Adrenal gland (tissue), 12 donors: Measurements from ENCODE around the gene PHETA1. TPM values are rescaled to one million over a fixed set of nuclear protein-coding genes. Genes with fewer than 3 reads are reported as not detected.

Source experiments
- DNase-seq, 7 donors: peaks; one replicate each; pipeline ENCODE4 v3.0.0-alpha.2; 2019 to 2020
- H3K27ac ChIP-seq, 5 donors: fragments of 200-600 bp; sonication (generic) in 4 of 5; 1 replicate in 3 of 5; 2 replicates in 2 of 5; pipeline versions ENCODE4 v1.5.1 to v1.8.0; 2016 to 2020; ENCODE audit warnings: mild to moderate bottlenecking in 1 of 5
- H3K27me3 ChIP-seq: fragments of 200-600 bp; 2 replicates; pipeline ENCODE4 v1.8.0; 2021
- H3K36me3 ChIP-seq, 2 donors: fragments of 200-600 bp; replicated peaks in 1 of 2; 1 replicate in 1 of 2; 2 replicates in 1 of 2; pipeline versions ENCODE4 v1.5.1 to v1.8.0; 2018 to 2022
- H3K4me1 ChIP-seq, 2 donors: fragments of 200-600 bp; replicated peaks in 1 of 2; 1 replicate in 1 of 2; 2 replicates in 1 of 2; pipeline versions ENCODE4 v1.5.1 to v1.8.0; 2018 to 2021
- H3K4me3 ChIP-seq, 4 donors: fragments of 200-600 bp; sonication (generic) in 3 of 4; one replicate each; pipeline ENCODE4 v1.5.1; 2016 to 2018
- H3K9me3 ChIP-seq, 3 donors: fragments of 200-600 bp; sonication (generic) in 1 of 3; replicated peaks in 1 of 3; 1 replicate in 2 of 3; 2 replicates in 1 of 3; pipeline versions ENCODE4 v1.5.1 to v1.8.0; 2016 to 2021
- POLR2A ChIP-seq, 2 donors: fragments of 450-650 bp; IDR thresholded peaks; one replicate each; pipeline ENCODE4 v1.6.1; 2017; ENCODE audit warnings: antibody characterized with exemption in 2 of 2, mild to moderate bottlenecking in 2 of 2, moderate library complexity in 1 of 2
- WGBS, 4 donors: extraction: QIAGEN DNeasy Blood & Tissue Kit in 2 of 4; methylation state at CpG; one replicate each; pipeline versions ENCODE4 v1.1.5 to v1.1.7; 2013 to 2017; 5-methylcytosine and 5-hydroxymethylcytosine counted together
- intact Hi-C, 2 donors: fragments of 100-400 bp; cut with DNase I; formaldehyde crosslinking; loops; one replicate each; pipeline versions ENCODE4 v1.14.1 to v1.15.0; 2022 to 2023
- polyA plus RNA-seq, 3 donors: library from polyadenylated mRNA; stranded (reverse); fragments of 200-250 nt in 2 of 3; fragments of 350-450 nt in 1 of 3; fragmentation: Illumina TruSeq in 1 of 3; extraction: RNeasy Lipid Tissue Mini Kit (QIAGEN cat#74804) in 1 of 3; gene quantifications; one replicate each; pipeline ENCODE4 v1.2.3, GENCODE V29; 2013 to 2014
- total RNA-seq, 9 donors: library from RNA; depleted of rRNA in 4 of 9; stranded (reverse); fragments of >200 nt in 4 of 9; fragments of 120-200 nt in 1 of 9; fragmentation: NEBNext Ultra II Directional in 1 of 9; extraction: Animal tissue kit (Norgen Biotek cat#: 25700) in 1 of 9; gene quantifications; one replicate each; pipeline versions ENCODE4 v1.1.0 to v1.2.4, GENCODE V29; 2013 to 2023
- TF ChIP-seq, protein P1 (sequence below), 6 experiments: fragments of 450-650 bp in 4 of 6; fragments of 200-600 bp in 2 of 6; sonication (generic) in 1 of 6; IDR thresholded peaks; 1 replicate in 5 of 6; 2 replicates in 1 of 6; pipeline versions ENCODE4 v1.5.1 to v1.8.0; 2016 to 2021; ENCODE audit warnings: antibody characterized with exemption in 6 of 6, mild to moderate bottlenecking in 2 of 6, moderate library complexity in 1 of 6
- donor health status: healthy with polysubstance abuse.
- donor health status: Bipolar disorder and iron deficiency.
- donor health status: DM: yes; HTN: yes; CAD: no.
- donor health status: DM: no; HTN: no; CAD: no.
- donor health status: DM: no; HTN: no; CAD: no.
- donor health status: DM: yes; HTN: yes; CAD: no.

The PHETA1 gene
- total and polyA plus RNA-seq, 12 donors: 3.6 to 37.4 (median 20.1) TPM

- H3K4me3 ChIP-seq: no peak overlapping the region
Measured at GRCh38 chr12:111354511-111354910, 14.4 kb downstream of the PHETA1 start.

DNA sequence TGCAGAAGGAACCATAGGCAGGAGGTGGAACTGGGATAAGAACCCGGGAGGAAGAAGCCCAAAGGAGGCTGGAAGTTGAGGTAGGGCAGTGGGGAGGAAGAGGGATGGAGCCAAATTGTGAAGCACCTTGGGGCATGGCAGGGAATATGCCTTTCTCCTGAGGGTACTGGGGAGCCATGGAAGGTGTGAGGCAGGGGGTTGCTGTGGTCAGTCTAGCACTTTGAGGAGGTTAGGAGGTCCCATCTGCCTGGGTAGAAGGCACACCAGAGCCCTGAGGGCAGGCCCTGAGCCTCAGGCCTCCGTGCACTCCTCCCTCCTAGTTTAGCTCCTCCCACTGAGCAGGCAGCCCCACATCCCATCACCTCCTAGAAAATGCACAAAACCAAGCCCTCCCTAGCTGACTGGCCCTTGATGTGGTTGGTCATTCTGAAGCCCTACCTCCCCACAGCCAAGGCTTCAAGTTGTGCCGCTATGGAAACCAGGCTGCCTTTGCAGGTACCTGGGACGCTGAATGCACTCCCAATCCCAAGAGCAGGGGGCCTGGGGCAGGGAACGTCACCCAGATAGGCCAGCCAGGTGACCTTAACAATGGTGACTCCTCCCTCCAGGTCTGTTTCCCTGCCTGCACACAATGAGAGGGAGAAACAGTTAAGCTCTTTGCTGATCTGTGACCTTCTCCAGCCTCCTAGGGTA is 15.1 kb downstream of the PHETA1 start:
- intact Hi-C loops: no loop called here
- 72 to 87% (median 76%) methylated on average over 4 to 5 of the region's 5 CpGs for WGBS, 4 donors
- Histone ChIP-seq H3K36me3 (no peaks in the 10 kb centered on the region), H3K27me3 (no peaks in the 10 kb centered on the region), H3K4me3 (no peak overlapping the region), H3K4me1 (peaks cover 11 to 14% of the 10 kb centered on the region in 2 donors), H3K27ac (no peak overlapping the region), H3K9me3 (no peaks in the 10 kb centered on the region)
- DNase-seq: no peak
- TF ChIP-seq, protein P1, sequence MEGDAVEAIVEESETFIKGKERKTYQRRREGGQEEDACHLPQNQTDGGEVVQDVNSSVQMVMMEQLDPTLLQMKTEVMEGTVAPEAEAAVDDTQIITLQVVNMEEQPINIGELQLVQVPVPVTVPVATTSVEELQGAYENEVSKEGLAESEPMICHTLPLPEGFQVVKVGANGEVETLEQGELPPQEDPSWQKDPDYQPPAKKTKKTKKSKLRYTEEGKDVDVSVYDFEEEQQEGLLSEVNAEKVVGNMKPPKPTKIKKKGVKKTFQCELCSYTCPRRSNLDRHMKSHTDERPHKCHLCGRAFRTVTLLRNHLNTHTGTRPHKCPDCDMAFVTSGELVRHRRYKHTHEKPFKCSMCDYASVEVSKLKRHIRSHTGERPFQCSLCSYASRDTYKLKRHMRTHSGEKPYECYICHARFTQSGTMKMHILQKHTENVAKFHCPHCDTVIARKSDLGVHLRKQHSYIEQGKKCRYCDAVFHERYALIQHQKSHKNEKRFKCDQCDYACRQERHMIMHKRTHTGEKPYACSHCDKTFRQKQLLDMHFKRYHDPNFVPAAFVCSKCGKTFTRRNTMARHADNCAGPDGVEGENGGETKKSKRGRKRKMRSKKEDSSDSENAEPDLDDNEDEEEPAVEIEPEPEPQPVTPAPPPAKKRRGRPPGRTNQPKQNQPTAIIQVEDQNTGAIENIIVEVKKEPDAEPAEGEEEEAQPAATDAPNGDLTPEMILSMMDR (IDR thresholded peaks at IDR 0.05): no peak
- TF ChIP-seq POLR2A (IDR thresholded peaks at IDR 0.05): no peak

More at GRCh38 chr12:111354511-111354910, 14.4 kb downstream of the PHETA1 start:
- no peak overlapping the region for H3K27ac ChIP-seq
- H3K36me3 ChIP-seq: no peaks in the 10 kb centered on the region
- H3K27me3 ChIP-seq: no peaks in the 10 kb centered on the region
- peaks cover 11 to 14% of the 10 kb centered on the region in 2 donors for H3K4me1 ChIP-seq
- intact Hi-C loops: no loop called here
- no peak for TF ChIP-seq POLR2A (IDR thresholded peaks at IDR 0.05)
- TF ChIP-seq, protein P1 (IDR thresholded peaks at IDR 0.05): no peak
- H3K9me3 ChIP-seq: no peaks in the 10 kb centered on the region
- no peak for DNase-seq
- 76 to 95% (median 92%) methylated on average over 4 to 5 of the region's 5 CpGs for WGBS, 4 donors

DNA sequence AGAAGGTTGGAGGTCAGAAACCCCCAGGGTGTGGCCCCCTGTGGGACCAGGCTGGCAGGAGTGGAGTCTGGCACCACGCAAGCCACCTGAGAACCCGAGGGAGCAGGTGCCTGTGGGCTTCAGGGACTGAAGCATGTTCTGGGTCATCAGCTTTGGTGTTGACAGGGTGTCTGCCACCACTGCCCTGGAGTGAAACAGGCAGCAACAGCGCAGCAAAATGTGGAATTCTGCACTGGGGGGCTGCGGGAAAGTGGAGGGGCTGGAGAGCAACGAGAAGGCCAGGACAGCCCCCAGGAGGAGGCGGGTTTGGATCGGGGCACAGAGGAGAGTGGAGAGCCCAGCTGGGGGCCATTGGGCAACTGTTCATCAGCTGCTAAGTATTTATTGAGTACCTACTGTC is 15.9 kb downstream of the PHETA1 start:
- Histone ChIP-seq H3K27me3 (no peaks in the 10 kb centered on the region), H3K36me3 (no peaks in the 10 kb centered on the region), H3K4me1 (peaks cover 11 to 14% of the 10 kb centered on the region in 2 donors), H3K4me3 (no peak overlapping the region), H3K9me3 (no peaks in the 10 kb centered on the region), H3K27ac (peak overlapping the region in 3 of 5 donors; percentile 80 to 83 (median 81))
- 81 to 89% (median 88%) methylated on average over 7 of the region's 7 CpGs for WGBS, 4 donors
- TF ChIP-seq POLR2A (IDR thresholded peaks at IDR 0.05): no peak
- TF ChIP-seq, protein P1 (IDR thresholded peaks at IDR 0.05): no peak
- DNase-seq: no peak
- intact Hi-C loops: no loop called here

DNA sequence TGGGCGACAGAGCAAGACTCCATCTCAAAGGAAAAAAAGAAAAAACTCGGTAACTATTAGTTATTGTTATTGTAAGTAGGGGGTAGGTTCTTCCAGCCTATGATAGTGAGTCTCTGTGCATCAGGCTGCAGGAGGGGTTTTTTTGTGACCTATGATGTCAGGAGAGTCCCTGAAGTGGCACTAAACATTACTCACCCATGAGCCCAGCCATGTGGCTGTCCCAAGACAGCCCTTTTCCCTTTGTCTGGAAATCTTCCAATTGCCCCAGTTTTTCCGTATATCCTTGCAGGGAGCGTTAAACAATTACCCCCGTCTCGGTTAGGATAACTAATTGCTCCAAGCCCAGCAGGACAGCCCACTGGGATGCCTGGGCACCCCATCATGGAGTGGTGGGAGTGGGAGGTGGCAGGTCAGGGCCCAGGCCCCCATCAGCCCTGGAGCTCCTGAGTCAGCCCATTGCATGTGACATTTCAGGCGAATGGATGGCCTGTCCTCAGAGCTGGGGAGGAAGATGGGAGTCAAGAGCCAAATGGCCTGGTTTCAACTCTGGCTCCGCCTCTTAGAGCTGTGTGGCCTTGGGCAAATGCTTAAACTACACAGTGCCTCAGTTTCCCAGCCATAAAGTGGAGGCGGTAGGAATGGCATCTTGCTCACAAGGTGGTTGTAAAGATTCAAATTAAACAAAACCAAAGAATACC is 16.4 kb downstream of the PHETA1 start:
- intact Hi-C loops: no loop called here
- Histone ChIP-seq H3K36me3 (no peaks in the 10 kb centered on the region), H3K27ac (peak overlapping the region in 4 of 5 donors; percentile 62 to 83 (median 80)), H3K4me3 (no peak overlapping the region), H3K4me1 (peaks cover 11 to 14% of the 10 kb centered on the region in 2 donors), H3K27me3 (no peaks in the 10 kb centered on the region), H3K9me3 (no peaks in the 10 kb centered on the region)
- DNase-seq: peak; percentile 73 to 88 (median 87)
- WGBS, 4 donors: 37 to 54% (median 47%) methylated on average over 8 to 9 of the region's 9 CpGs
- TF ChIP-seq POLR2A (IDR thresholded peaks at IDR 0.05): no peak
- TF ChIP-seq, protein P1 (IDR thresholded peaks at IDR 0.05): no peak
